GM12891 (cell line): ENCODE results near the gene ARPIN.

Experiments used
- DNase-seq: peaks from one replicate; pipeline ENCODE4 v3.0.0; 2011; ENCODE audit warnings: low spot score; ENCODE audit not compliant: insufficient read length
- FAIRE-seq: peaks from 2 replicates; lab custom pipeline; 2011; peaks lifted over from hg19 to GRCh38; lab: Jason Lieb, UNC
- PAX5 ChIP-seq: IDR thresholded peaks from 2 replicates; pipeline ENCODE4 v1.6.1; 2011; ENCODE audit warnings: low read length, moderate library complexity, mild to moderate bottlenecking; ENCODE audit not compliant: insufficient read depth, severe bottlenecking
- POLR2A ChIP-seq: IDR thresholded peaks from 2 replicates; pipeline ENCODE4 v1.6.1; 2011; ENCODE audit warnings: low read depth, low read length, control low read depth
- POLR2AphosphoS5 ChIP-seq: IDR thresholded peaks from 2 replicates; pipeline ENCODE4 v1.6.1; 2011; ENCODE audit warnings: low read depth, low read length, control low read depth
- POU2F2 ChIP-seq: IDR thresholded peaks from 2 replicates; pipeline ENCODE4 v1.6.1; 2011; ENCODE audit warnings: low read depth, mild to moderate bottlenecking, control low read depth, low read length, moderate library complexity
- SPI1 ChIP-seq: IDR thresholded peaks from 2 replicates; pipeline ENCODE4 v1.6.1; 2011; ENCODE audit warnings: low read depth, low read length, control low read depth
- TAF1 ChIP-seq: IDR thresholded peaks from 2 replicates; pipeline ENCODE4 v1.6.1; 2011; ENCODE audit warnings: low read depth, low read length, control low read depth

ARPIN gene

DNA sequence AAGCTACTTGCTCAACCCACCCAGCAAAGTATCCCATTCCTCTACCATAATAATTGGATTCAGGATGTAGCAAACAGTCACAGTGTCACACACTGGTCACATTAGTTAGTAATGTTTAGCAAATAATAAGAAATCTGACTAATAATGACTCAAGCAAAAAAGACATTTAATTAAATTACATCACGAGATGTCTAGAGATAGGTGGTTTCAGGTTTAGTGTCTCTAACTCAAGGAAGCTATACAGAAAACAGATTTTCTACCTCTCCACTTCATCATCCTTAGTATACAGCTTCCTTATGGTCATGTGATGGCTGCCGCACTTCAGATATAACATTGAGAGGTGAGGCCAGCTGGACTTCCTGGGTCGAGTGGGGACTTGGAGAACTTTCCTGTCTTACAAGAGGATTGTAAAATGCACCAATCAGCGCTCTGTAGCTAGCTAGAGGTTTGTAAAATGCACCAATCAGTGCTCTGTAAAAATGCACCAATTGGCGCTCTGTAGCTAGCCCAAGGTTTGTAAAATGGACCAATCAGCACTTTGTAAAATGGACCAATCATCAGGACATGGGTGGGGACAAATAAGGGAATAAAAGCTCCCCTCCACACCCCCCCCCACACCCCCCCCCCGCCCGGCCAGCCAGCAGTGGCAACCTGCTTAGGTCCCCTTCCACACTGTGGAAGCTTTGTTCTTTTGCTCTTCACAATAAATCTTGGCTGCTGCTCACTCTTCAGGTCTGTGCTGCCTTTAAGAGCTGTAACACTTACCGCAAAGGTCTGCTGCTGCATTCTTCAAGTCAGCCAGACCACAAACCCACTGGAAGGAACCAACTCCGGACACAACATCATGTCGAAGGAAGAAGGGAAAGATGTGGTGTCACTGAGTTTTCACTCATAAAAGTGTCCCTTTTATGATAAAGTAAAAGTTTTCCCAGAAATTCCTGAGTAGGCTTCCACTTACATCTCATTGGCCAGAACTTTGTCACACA lies 24.9 kb upstream of the ARPIN start:
- TF ChIP-seq TAF1 (no peak), POLR2AphosphoS5 (no peak), PAX5 (no peak)
- no peak for DNase-seq
- no peak for FAIRE-seq

DNA sequence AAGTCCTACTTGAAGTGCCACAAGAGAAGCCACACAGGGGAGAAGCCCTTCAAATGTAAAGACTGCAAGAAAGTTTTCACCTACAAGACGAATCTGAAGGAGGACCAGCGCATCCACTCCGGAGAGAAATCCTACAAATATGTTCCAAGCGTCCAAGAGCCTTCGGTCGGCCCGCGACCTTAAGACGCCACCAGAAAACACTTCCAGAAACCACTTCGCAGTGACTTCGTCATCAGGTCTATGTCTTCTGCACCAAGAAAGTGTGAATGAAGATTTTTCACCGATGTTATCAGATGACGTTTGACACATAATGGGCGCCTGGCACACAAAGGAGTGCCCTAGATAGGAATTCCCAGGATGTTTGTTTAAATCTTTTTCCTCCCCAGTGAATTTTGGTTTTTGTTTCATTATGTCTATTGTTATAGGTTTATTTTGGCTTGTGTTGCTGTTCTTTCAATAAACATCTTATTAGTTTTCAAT lies 24.1 kb upstream of the ARPIN start:
- no peak for FAIRE-seq
- TF ChIP-seq POLR2A (no peak), POLR2AphosphoS5 (no peak), TAF1 (no peak), SPI1 (no peak), PAX5 (no peak), POU2F2 (no peak)

DNA sequence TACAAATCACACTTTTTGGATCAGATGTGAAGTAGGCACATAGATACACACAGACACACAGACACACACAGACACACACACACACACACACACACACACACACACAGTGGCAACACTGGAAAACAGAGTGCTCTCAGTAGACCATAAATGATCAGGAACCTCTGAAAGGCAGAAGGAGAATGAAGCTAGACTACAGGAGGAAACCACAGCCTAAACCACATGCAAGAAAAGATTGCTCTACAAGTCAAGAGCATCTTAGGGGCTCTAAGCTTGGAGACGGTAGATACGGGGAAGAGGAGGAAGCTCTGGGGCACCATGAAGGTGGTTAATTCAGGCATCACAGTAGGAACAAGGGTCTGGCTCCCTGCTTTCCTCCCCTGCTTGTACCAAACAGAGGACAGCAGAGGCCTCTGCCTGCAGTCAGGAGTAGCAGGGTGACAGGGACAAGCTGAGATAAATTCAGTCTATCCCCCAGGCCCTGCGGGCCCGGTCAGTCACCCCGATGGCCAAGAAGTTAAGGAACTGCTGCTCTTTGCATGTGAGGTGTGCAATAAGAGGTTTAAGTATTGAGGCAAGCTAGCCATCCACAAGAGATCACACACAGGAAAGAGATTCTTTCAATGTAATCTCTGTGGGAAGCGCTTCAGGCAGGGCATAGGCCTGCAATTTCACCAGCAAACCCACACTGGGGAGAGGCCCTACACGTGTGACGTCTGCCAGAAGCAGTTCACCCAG lies 23.5 kb upstream of the ARPIN start:
- FAIRE-seq = no peak
- DNase-seq = no peak
- TF ChIP-seq PAX5 = no peak

More for the DNA sequence above, 24.1 kb upstream of the ARPIN start:
- DNase-seq = no peak

DNA sequence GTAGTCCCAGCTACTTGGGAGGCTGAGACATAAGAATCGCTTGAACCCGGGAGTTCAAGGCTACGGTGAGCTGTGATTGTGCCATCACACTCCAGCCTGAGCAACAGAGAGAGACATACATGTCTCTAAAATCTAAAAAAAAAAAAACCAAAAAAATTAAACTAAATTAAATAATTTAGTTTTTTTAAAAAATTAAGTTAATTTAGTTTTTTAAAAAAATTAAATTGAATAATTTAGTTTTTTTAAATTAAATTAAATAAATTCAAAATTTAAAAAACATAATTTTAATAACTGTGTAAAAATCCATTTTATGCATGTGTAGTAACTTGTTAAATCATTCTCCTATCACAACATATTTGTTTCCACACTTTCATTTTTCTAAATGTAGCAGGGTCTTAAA lies 20.1 kb upstream of the ARPIN start:
- FAIRE-seq (no peak), DNase-seq (no peak)
- TF ChIP-seq TAF1 (no peak), POU2F2 (no peak), POLR2AphosphoS5 (no peak), POLR2A (no peak), SPI1 (no peak), PAX5 (no peak)

DNA sequence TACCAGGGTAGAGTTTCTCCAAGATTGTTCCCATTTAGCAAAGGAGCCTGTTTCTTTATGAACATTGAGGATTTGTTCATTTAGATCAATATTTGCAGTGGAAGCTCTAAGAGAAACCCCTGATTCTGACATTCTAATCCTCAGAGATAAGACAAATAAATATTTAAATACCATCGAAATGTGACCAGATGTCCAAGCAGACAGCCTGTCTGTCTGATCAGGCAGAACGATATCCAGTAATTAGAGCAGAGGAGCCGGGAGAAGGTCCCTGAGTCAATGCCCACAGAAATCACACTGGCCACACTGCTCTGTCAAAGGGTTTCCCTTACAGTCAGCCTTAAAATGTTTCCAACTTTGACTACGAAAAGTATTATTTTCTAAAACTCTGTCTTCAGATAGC lies 15.7 kb upstream of the ARPIN start:
- TF ChIP-seq TAF1 (no peak), SPI1 (no peak), POU2F2 (no peak), PAX5 (no peak), POLR2A (no peak), POLR2AphosphoS5 (no peak)
- no peak for FAIRE-seq
- no peak for DNase-seq

DNA sequence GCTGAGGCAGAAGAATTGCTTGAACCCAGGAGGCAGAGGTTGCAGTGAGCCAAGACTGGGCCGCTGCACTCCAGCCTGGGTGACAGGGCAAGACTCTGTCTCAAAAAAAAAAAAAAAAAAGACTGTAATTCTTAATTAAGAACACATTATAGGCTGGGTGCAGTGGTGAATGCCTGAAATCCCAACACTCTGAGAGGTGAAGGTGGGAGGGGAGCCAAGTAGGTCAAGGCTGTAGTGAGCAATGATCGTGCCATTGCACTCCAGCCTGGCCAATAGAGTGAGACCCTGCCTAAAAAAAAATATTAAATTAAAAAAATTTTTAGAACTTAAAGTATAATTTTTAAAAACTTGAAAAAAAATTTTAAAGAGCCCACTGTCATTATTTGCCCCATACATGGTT lies 13.4 kb upstream of the ARPIN start:
- DNase-seq = no peak
- no peak for FAIRE-seq
- TF ChIP-seq POU2F2 (no peak), POLR2A (no peak), PAX5 (no peak), TAF1 (no peak), SPI1 (no peak), POLR2AphosphoS5 (no peak)

DNA sequence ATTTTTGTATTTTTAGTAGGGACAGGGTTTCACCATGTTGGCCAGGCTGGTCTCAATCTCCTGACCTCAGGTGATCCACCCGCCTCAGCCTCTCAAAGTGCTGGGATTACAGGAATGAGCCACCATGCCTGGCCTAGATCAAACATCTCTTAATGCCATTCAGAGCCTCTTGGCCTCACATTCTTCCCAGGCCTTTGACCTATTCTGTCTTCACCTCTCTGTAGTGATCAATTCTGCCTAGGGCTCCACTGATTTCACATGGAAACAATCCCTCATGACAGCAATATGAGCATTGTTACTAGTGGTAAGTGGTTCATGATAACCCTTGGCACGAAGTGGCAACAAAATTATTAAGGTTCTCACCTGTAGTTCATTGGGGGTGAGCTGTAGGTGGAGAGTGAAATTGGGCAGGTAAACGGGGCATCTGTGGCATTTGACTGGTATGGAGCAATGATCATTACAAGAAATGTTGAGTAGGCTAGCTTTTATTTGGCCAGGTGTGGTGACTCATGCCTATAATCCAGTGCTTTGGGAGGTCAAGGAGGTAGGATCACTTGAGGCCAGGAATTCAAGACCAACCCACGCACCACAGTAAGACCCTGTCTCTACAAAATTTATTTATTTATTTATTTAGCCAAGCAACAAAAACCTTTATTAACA lies 4.8 kb upstream of the ARPIN start:
- DNase-seq (no peak), FAIRE-seq (no peak)
- TF ChIP-seq TAF1 (no peak), SPI1 (no peak), PAX5 (no peak), POLR2A (no peak), POU2F2 (no peak), POLR2AphosphoS5 (no peak)

DNA sequence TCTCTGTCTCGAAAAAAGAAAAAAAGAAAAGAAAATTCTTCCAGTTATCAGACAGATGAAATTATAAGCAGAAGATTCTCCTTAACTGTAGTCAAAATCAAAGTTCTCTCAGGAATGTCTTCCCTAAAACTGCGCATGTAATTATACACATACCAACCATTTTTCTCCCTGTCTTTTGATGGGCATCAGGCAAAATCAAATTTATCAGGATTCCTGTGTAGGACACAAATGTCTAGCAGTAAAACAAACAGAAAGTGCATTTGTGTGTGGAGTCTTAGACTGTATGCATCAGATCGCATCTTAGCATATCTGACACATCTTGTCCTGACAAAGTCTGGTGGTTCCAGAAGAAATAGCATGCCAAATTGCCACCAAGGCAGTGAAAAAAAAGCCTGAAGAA lies 3.9 kb upstream of the ARPIN start:
- FAIRE-seq = no peak
- no peak for DNase-seq
- TF ChIP-seq POLR2AphosphoS5 = no peak
- TF ChIP-seq PAX5 = no peak
- TF ChIP-seq SPI1 = no peak
- TF ChIP-seq TAF1 = no peak
- TF ChIP-seq POU2F2 = no peak
- no peak for TF ChIP-seq POLR2A

DNA sequence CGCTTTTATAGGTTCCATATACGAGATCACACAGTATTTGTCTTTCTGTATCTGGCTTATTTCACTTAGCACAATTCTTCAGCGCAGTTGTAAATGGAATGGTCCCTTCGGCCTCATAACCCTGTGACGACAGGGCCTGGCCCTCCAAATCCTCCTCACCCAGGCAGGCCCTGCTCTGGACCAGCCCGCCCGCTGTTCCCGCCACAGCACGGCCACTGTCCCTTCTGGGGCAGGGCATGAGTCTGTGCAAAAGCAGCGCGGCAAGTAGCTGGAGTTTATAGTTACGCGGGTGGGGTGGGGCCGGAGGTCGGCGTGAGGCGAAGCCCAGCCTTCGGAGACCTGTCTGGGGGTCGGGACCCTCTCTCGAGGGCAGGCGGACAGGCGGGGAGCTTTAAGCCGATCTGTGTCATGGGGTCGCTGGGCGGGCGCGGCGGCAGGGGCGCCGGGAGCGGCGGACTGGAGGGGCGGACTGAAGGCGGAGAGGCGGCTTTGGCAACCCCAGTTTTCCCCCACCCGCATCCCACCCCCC lies 543 bp downstream of the ARPIN start:
- FAIRE-seq = peak; percentile 51
- DNase-seq = no peak
- TF ChIP-seq POLR2AphosphoS5 (no peak), TAF1 (no peak), PAX5 (no peak), SPI1 (no peak), POLR2A (no peak), POU2F2 (no peak)
